HCT116 (cell line): ENCODE results near the gene SCGB1A1. TPM values are rescaled to one million over a fixed set of nuclear protein-coding genes. Genes with fewer than 3 reads are reported as not detected.

Experiments used
- ATAC-seq: fragments of 200-7000 bp; cut with Tn5 transposase; 2 replicates; pipeline ENCODE4 v1.9.1; 2020; ENCODE audit warnings: mild to moderate bottlenecking, moderate library complexity
- BruUV-seq: library from RNA; stranded (reverse); fragments of 400-500 nt; replicated peaks from 2 replicates; lab custom pipeline; 2021; lab: Mats Ljungman, UMichigan
- CTCF ChIA-PET: fragments of 300-600 bp; sonication (Branson Sonifier 250); formaldehyde crosslinking; loops from one replicate; lab custom pipeline; 2021; ENCODE audit warnings: antibody characterized with exemption; lab: Charles Lee
- POLR2A ChIA-PET: fragments of 300-600, 350-600 bp; sonication (Branson Sonifier 250); formaldehyde crosslinking; loops from one replicate; lab custom pipeline; 2021; ENCODE audit warnings: antibody characterized with exemption; lab: Charles Lee
- RAD21 ChIA-PET, 2 experiments: fragments of 300-600 bp; sonication (Branson Sonifier 250); formaldehyde crosslinking; loops; one replicate each; lab custom pipeline; 2023; ENCODE audit warnings: low total read pairs in 2 of 2; ENCODE audit not compliant: uncharacterized antibody in 2 of 2, unreplicated experiment in 2 of 2, low non-redundant PET in 1 of 2; lab: Charles Lee
- DNase-seq: peaks from one replicate; pipeline ENCODE4 v3.0.0-alpha.2; 2010; ENCODE audit warnings: low read depth, low spot score
- H2AFZ ChIP-seq: fragments of 200-600 bp; shearing (Covaris generic), sonication (generic); 2 replicates; pipeline ENCODE4 v1.6.1; 2017; ENCODE audit warnings: low read depth, mixed run types, mixed read lengths, antibody characterized with exemption, low read length; ENCODE audit not compliant: poor library complexity, severe bottlenecking
- H3K27ac ChIP-seq: 2 replicates; pipeline ENCODE4 v1.5.1; 2012; ENCODE audit warnings: low read depth, low read length
- H3K27me3 ChIP-seq: fragments of 200-600 bp; sonication (generic); 2 replicates; pipeline ENCODE4 v1.6.1; 2016; ENCODE audit warnings: mixed run types, low read length, mixed read lengths; ENCODE audit not compliant: insufficient read depth
- H3K36me3 ChIP-seq, 2 experiments: fragments of 200-500 bp in 1 of 2; fragments of 200-600 bp in 1 of 2; sonication (Bioruptor generic) in 1 of 2; sonication (generic) in 1 of 2; 2 replicates each; pipeline versions ENCODE4 v1.5.1 to v1.6.1; 2014 to 2016; ENCODE audit warnings: low read length in 2 of 2, inconsistent platforms in 1 of 2, mixed read lengths in 1 of 2, mixed run types in 1 of 2; ENCODE audit not compliant: insufficient read depth in 2 of 2, control insufficient read depth in 1 of 2
- H3K4me1 ChIP-seq, 2 experiments: fragments of 200-600 bp in 1 of 2; sonication (generic) in 1 of 2; 2 replicates each; pipeline versions ENCODE4 v1.5.1 to v1.6.1; 2012 to 2017; ENCODE audit warnings: low read length in 2 of 2, inconsistent platforms in 1 of 2, mild to moderate bottlenecking in 1 of 2, mixed read lengths in 1 of 2, mixed run types in 1 of 2, moderate library complexity in 1 of 2; ENCODE audit not compliant: insufficient read depth in 2 of 2, control insufficient read depth in 1 of 2
- H3K4me2 ChIP-seq: fragments of 200-600 bp; sonication (generic); 2 replicates; pipeline ENCODE4 v1.6.1; 2017; ENCODE audit warnings: mixed run types, low read length, mixed read lengths
- H3K4me3 ChIP-seq, 2 experiments: fragments of 200-600 bp in 1 of 2; sonication (generic) in 1 of 2; replicated peaks in 1 of 2; 2 replicates each; pipeline ENCODE4 v1.5.1; 2011 to 2016; ENCODE audit warnings: low read length in 2 of 2, control low read depth in 1 of 2, low read depth in 1 of 2, mild to moderate bottlenecking in 1 of 2, mixed read lengths in 1 of 2, mixed run types in 1 of 2
- H3K79me2 ChIP-seq: fragments of 200-600 bp; sonication (generic); 2 replicates; pipeline ENCODE4 v1.6.1; 2017; ENCODE audit warnings: mild to moderate bottlenecking, mixed run types, low read length, moderate library complexity, mixed read lengths; ENCODE audit not compliant: insufficient read depth
- H3K9ac ChIP-seq: fragments of 200-600 bp; sonication (generic); 2 replicates; pipeline ENCODE4 v1.6.1; 2016; ENCODE audit warnings: low read length, mixed read lengths
- H3K9me2 ChIP-seq: fragments of 200-600 bp; sonication (generic), shearing (Covaris generic); 2 replicates; pipeline ENCODE4 v1.6.1; 2017; ENCODE audit warnings: mixed run types, mild to moderate bottlenecking, moderate library complexity; ENCODE audit not compliant: insufficient read depth
- H3K9me3 ChIP-seq, 2 experiments: fragments of 200-500 bp in 1 of 2; fragments of 200-600 bp in 1 of 2; sonication (Bioruptor generic) in 1 of 2; sonication (generic) in 1 of 2; 2 replicates each; pipeline ENCODE4 v1.6.1; 2014 to 2017; ENCODE audit warnings: low read length in 2 of 2, mixed read lengths in 2 of 2, inconsistent platforms in 1 of 2, low read depth in 1 of 2, mild to moderate bottlenecking in 1 of 2, mixed run types in 1 of 2, moderate library complexity in 1 of 2; ENCODE audit not compliant: control insufficient read depth in 1 of 2, insufficient read depth in 1 of 2
- H4K20me1 ChIP-seq: fragments of 200-600 bp; sonication (generic), shearing (Covaris generic); 2 replicates; pipeline ENCODE4 v1.6.1; 2017; ENCODE audit warnings: mixed run types, mild to moderate bottlenecking, moderate library complexity; ENCODE audit not compliant: insufficient read depth
- CEBPB ChIP-seq: IDR thresholded peaks from 2 replicates; pipeline ENCODE4 v1.6.1; 2012; ENCODE audit warnings: low read depth
- ELF1 ChIP-seq: IDR thresholded peaks from 2 replicates; pipeline ENCODE4 v1.6.1; 2012; ENCODE audit warnings: low read depth, borderline replicate concordance
- EZH2 ChIP-seq: fragments of 200-600 bp; sonication (generic); IDR thresholded peaks from 2 replicates; pipeline ENCODE4 v1.6.1; 2017; ENCODE audit warnings: antibody characterized with exemption, mixed run types
- POLR2A ChIP-seq: IDR thresholded peaks from 2 replicates; pipeline ENCODE4 v1.7.0; 2011; ENCODE audit warnings: borderline replicate concordance; ENCODE audit not compliant: insufficient read depth, insufficient read length; ENCODE audit errors: extremely low read depth
- RAD21 ChIP-seq: IDR thresholded peaks from 2 replicates; pipeline ENCODE4 v1.6.1; 2012; ENCODE audit warnings: low read depth, mild to moderate bottlenecking
- SIN3A ChIP-seq: IDR thresholded peaks from 2 replicates; pipeline ENCODE4 v1.6.1; 2012; ENCODE audit warnings: low read depth
- SP1 ChIP-seq: IDR thresholded peaks from 2 replicates; pipeline ENCODE4 v1.6.1; 2012; ENCODE audit warnings: low read depth
- SRF ChIP-seq: IDR thresholded peaks from 2 replicates; pipeline ENCODE4 v1.6.1; 2012; ENCODE audit warnings: low read depth
- YY1 ChIP-seq: IDR thresholded peaks from 2 replicates; pipeline ENCODE4 v1.6.1; 2011; ENCODE audit warnings: low read length, low read depth, moderate library complexity, mild to moderate bottlenecking; ENCODE audit not compliant: insufficient replicate concordance; ENCODE audit errors: extremely low read depth
- ZFX ChIP-seq: fragments of 450-650 bp; IDR thresholded peaks from 2 replicates; pipeline ENCODE4 v1.6.1; 2017
- intact Hi-C: fragments of 100-400 bp; cut with micrococcal nuclease; formaldehyde crosslinking; loops from 2 replicates; pipeline ENCODE4 v1.10.0; 2022
- total RNA-seq: library from RNA; stranded (reverse); gene quantifications from one replicate; pipeline ENCODE4 v1.2.1, GENCODE V29; 2021; ENCODE audit not compliant: unreplicated experiment
- TF ChIP-seq, protein P1 (sequence below): IDR thresholded peaks from 2 replicates; pipeline ENCODE4 v1.6.1; 2012; ENCODE audit warnings: low read depth
- TF ChIP-seq, protein P2 (sequence below): IDR thresholded peaks from 2 replicates; pipeline ENCODE4 v1.6.1; 2012
- TF ChIP-seq, protein P3 (sequence below): IDR thresholded peaks from 2 replicates; pipeline ENCODE4 v1.6.1; 2012

Gene SCGB1A1
- total RNA-seq, 1 experiment from 2014 or later, result 2.0 TPM

DNA sequence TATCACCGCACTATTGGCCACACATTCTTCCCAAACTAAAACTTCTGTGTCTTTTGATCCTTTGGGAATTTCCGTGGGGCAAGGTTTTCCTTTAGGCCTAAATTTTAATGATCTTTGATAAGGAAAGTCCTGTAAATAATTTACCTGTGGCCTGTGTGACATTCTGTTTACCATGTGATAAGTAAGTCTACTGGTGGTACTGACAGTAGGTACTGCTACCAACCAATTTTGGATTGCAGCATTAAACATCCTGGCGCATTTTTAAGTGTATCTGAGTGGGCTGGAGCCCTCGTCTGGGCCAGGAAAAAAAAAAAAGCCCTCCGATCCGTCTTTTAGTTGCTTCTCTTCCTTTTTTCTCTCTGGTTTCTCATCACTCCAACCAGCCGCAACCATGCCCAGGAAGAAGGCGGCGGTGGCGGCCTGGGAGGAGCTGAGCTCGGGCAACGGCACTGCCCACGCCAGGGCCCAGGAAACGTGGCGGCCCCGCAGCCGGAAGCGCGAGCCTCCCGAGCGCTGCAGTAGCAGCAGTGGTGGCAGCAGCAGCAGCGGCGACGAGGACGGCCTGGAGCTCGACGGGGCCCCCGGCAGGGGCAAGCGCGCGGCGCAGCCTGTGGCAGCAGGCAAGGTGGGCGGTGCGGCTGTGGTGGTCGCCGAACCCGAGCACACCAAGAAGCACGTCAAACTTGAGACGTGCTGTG, 47.9 kb upstream of the SCGB1A1 start (continued):
- TF ChIP-seq, protein P1, sequence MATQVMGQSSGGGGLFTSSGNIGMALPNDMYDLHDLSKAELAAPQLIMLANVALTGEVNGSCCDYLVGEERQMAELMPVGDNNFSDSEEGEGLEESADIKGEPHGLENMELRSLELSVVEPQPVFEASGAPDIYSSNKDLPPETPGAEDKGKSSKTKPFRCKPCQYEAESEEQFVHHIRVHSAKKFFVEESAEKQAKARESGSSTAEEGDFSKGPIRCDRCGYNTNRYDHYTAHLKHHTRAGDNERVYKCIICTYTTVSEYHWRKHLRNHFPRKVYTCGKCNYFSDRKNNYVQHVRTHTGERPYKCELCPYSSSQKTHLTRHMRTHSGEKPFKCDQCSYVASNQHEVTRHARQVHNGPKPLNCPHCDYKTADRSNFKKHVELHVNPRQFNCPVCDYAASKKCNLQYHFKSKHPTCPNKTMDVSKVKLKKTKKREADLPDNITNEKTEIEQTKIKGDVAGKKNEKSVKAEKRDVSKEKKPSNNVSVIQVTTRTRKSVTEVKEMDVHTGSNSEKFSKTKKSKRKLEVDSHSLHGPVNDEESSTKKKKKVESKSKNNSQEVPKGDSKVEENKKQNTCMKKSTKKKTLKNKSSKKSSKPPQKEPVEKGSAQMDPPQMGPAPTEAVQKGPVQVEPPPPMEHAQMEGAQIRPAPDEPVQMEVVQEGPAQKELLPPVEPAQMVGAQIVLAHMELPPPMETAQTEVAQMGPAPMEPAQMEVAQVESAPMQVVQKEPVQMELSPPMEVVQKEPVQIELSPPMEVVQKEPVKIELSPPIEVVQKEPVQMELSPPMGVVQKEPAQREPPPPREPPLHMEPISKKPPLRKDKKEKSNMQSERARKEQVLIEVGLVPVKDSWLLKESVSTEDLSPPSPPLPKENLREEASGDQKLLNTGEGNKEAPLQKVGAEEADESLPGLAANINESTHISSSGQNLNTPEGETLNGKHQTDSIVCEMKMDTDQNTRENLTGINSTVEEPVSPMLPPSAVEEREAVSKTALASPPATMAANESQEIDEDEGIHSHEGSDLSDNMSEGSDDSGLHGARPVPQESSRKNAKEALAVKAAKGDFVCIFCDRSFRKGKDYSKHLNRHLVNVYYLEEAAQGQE, result no peak
- no peak for TF ChIP-seq SIN3A
- no peak for TF ChIP-seq ELF1
- TF ChIP-seq EZH2, result no peak
- TF ChIP-seq SP1, result no peak
- no peak for TF ChIP-seq POLR2A
- no peak for TF ChIP-seq ZFX
- no peak for TF ChIP-seq SRF
- TF ChIP-seq YY1, result no peak

DNA sequence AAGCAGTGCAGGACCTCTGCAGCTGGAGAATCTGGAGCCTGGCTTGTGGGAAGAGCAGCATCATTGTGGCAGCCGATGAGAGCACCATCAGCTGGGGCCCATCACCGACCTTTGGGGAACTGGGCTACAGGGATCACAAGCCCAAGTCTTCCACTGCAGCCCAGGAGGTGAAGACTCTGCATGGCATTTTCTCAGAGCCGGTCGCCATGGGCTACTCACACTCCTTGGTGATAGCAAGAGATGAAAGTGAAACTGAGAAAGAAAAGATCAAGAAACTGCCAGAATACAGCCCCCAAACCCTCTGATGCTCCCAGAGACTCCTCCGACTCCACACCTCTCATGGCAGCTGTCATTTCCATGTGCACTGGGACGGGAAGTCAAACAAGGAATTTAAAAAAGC, 46.0 kb upstream of the SCGB1A1 start:
- no peaks in the 10 kb centered on the region for H3K36me3 ChIP-seq
- no peak overlapping the region for H3K4me2 ChIP-seq
- H3K4me1 ChIP-seq, result no peaks in the 10 kb centered on the region
- no peak overlapping the region for H3K9ac ChIP-seq
- ChIA-PET POLR2A (no interaction called here), RAD21 (no interaction called here), CTCF (no interaction called here)
- no peaks in the 10 kb centered on the region for H3K27me3 ChIP-seq
- ATAC-seq (no peak), DNase-seq (no peak)
- intact Hi-C loops, result no loop called here
- no peaks in the 10 kb centered on the region for H4K20me1 ChIP-seq
- TF ChIP-seq ZFX (no peak), RAD21 (no peak), CEBPB (no peak), YY1 (no peak)
- TF ChIP-seq, protein P2, sequence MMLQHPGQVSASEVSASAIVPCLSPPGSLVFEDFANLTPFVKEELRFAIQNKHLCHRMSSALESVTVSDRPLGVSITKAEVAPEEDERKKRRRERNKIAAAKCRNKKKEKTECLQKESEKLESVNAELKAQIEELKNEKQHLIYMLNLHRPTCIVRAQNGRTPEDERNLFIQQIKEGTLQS, result no peak
- TF ChIP-seq, protein P3, sequence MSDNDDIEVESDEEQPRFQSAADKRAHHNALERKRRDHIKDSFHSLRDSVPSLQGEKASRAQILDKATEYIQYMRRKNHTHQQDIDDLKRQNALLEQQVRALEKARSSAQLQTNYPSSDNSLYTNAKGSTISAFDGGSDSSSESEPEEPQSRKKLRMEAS, result no peak
- BruUV-seq, result no TSS peak
- no peak overlapping the region for H3K27ac ChIP-seq
- H3K4me3 ChIP-seq, result no peak overlapping the region
- H3K9me2 ChIP-seq, result no peaks in the 10 kb centered on the region
- H3K9me3 ChIP-seq, result no peaks in the 10 kb centered on the region
- H3K79me2 ChIP-seq, result no peaks in the 10 kb centered on the region
- H2AFZ ChIP-seq, result no peak overlapping the region
